Measurements from ENCODE around the gene BAZ2B. TPM values are rescaled to one million over a fixed set of nuclear protein-coding genes. Genes with fewer than 3 reads are reported as not detected.
A peak's percentile ranks its signal among the peaks of the same experiment; 100 is the strongest.

BAZ2B gene
- total RNA-seq, 2 donors from 2014 or later = 13.7 to 14.1 TPM

DNA sequence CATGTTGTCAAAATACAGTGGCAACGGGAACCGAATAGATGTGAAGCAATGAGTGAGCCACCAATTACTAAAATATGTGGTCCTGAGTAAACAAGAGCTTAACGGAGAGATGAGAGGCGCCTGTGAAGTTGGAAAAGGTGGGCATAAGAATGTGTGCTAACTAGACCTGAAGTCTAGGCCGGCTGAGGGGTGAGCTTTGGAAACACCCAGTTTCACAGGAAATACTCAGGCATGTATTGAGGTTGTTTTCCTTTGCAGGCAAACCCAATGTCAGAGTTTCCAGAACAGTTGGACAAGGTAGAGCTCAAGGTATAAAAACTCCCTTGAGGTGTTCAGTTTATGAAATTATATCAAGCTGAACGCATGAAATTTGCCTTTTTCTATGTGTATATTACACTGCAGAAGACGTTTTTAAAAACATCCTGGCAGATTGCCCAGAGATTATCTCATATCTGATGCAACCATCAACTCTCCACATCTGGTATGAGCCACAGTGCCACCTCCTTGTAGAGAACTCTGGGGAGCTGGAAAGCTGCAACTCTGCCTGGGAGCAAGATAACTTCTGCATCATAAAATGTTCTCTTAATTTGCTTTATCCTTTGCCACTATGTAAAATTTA is 325.9 kb downstream of the BAZ2B start:
- no peaks in the 10 kb centered on the region for H3K27me3 Mint-ChIP-seq
- H3K27ac Mint-ChIP-seq = no peak overlapping the region
- no peaks in the 10 kb centered on the region for H3K9me3 Mint-ChIP-seq
- H3K4me1 Mint-ChIP-seq (ENCODE audit: low read depth in 2 of 2) = peaks cover 13 to 20% of the 10 kb centered on the region in 2 donors
- no peak for ATAC-seq
- DNase-seq (ENCODE audit: low spot score) = no peak
- no peaks in the 10 kb centered on the region for H3K36me3 Mint-ChIP-seq
- H3K4me3 Mint-ChIP-seq = no peak overlapping the region

DNA sequence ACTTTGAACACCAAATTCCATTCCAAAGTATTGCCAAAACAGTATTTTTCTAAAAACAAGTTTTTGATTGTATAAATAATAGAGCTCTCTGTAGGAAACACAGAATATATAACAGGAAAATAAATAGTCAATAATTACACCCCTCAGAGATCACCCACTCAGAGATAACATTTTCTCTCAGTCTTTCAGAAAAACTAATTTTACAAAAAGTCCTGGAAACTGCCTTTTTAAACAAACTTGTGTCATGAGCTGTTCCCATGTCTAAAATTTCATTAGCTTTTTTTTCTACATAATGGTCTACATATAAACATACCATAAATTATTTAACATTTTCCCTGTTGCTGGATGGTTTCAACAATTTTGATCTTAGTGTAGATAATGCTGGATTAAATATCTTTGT is 328.6 kb downstream of the BAZ2B start:
- ATAC-seq = no peak
- Mint-ChIP-seq H3K4me1 (ENCODE audit: low read depth in 2 of 2) (peaks cover 17 to 34% of the 10 kb centered on the region in 2 donors), H3K27ac (peak overlapping the region in 1 of 2 donors; percentile 72), H3K36me3 (no peaks in the 10 kb centered on the region), H3K4me3 (no peak overlapping the region), H3K27me3 (no peaks in the 10 kb centered on the region), H3K9me3 (no peaks in the 10 kb centered on the region)
- no peak for DNase-seq (ENCODE audit: low spot score)

GRCh38 chr2:159286709-159287441 is 329.5 kb downstream of the BAZ2B start:
- peak; percentile 100 for DNase-seq (ENCODE audit: low spot score)
- Mint-ChIP-seq H3K4me1 (ENCODE audit: low read depth in 2 of 2) (peaks cover 17 to 37% of the 10 kb centered on the region in 2 donors), H3K27me3 (no peaks in the 10 kb centered on the region), H3K4me3 (peak overlapping the region; percentile 89), H3K27ac (peak overlapping the region; percentile 70 to 72), H3K9me3 (no peaks in the 10 kb centered on the region), H3K36me3 (no peaks in the 10 kb centered on the region)
- ATAC-seq = peak; percentile 99 to 100

DNA sequence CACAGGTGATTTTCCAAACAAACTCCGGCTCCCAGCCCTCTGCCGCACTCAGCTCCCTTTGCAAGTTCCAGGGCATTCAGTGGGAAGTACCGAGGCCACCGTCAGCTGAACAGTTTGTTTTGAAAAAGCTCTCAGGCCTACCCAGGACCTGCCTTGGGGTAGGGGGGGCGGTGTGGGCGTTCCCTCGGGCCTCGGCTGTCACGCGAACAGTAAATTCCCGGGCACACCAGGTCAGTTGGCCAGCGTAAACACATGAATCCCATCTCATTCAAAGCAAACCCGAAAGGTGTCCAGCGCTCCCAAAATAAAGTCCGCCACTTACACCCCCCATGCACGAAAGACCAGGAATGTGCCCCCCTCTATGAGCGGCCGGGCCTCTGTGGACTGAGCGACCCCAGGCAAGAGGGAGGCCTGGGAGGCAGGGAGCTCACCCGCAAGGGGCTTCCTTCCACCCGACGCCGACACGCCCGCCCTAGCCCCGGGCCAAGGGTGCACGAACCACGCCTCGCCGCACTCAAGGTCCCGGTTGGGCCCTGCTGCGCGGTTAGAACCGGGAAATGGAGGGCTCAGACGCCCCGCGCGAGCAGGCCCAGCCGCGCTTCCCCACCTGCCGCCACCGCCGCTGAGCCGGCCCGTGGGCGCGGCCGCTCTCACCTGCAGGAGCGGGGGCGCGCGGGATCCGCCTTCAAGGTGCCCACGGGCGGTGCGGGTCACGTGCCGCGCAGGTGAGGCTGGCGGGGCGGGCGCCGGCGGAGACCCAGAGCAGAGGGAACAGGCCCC is 330.2 kb downstream of the BAZ2B start, which contains the start of gene WDSUB1:
Gene WDSUB1, minus strand, starts transcription at position 775 of the 780 bp plus-strand sequence. CDS start 3,634 bp downstream, outside the sequence.
- H3K4me3 Mint-ChIP-seq = peak within 1 kb of the TSS; percentile 89
- peak; percentile 40 to 63 for ATAC-seq

DNA sequence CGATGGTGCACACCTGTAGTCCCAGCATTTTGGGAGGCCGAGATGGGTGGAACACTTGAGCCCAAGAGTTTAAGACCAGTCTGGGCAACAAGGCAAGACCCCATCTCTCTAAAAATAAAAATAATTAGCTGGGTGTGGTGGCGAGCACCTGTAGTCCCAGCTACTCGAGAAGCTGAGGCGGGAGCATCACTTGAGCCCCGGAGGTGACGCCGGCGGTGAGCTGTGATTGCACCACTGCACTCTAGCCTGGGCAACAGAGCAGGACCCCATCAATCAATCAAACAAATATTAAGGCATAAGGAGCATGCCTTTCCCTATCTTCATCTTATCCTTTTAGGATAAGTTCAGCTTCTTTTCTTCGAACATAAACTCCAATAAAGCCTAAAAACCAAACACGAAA is 330.9 kb downstream of the BAZ2B start:
- peak overlapping the region; percentile 89 for H3K4me3 Mint-ChIP-seq
- no peaks in the 10 kb centered on the region for H3K9me3 Mint-ChIP-seq
- no peaks in the 10 kb centered on the region for H3K27me3 Mint-ChIP-seq
- no peaks in the 10 kb centered on the region for H3K36me3 Mint-ChIP-seq
- H3K4me1 Mint-ChIP-seq (ENCODE audit: low read depth in 2 of 2) = peaks cover 17 to 36% of the 10 kb centered on the region in 2 donors
- H3K27ac Mint-ChIP-seq = peak overlapping the region; percentile 56 to 64
- DNase-seq (ENCODE audit: low spot score) = no peak
- ATAC-seq = no peak

More for the DNA sequence above, 330.2 kb downstream of the BAZ2B start, which contains the start of gene WDSUB1:
- Mint-ChIP-seq H3K36me3 (no peaks in the 10 kb centered on the region), H3K9me3 (no peaks in the 10 kb centered on the region), H3K4me1 (ENCODE audit: low read depth in 2 of 2) (peaks cover 17 to 37% of the 10 kb centered on the region in 2 donors), H3K27me3 (no peaks in the 10 kb centered on the region), H3K27ac (peak within 1 kb of the TSS; percentile 70 to 72)
- DNase-seq (ENCODE audit: low spot score) = no peak

DNA sequence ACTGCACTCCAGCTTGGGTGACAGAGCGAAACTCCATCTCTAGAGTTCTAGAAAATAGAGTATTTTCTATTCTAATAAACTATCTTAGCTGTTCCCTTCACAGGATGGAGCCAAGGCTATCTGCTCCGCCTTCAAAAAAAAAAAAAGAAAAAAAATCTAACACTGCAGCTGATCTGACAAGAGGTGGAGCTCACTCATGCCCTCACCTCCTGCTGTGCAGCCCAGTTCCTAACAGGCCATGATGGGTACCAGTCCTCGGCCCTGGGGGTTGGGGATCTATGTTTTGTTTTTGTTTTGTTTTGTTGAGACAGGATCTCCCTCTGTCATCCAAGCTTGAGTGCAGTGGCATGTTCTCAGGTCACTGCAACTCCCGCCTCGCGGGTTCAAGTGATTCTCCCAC is 332.8 kb downstream of the BAZ2B start:
- peaks cover 13 to 31% of the 10 kb centered on the region in 2 donors for H3K4me1 Mint-ChIP-seq (ENCODE audit: low read depth in 2 of 2)
- H3K36me3 Mint-ChIP-seq = no peaks in the 10 kb centered on the region
- H3K27ac Mint-ChIP-seq = no peak overlapping the region
- DNase-seq (ENCODE audit: low spot score) = no peak
- ATAC-seq = no peak
- H3K9me3 Mint-ChIP-seq = no peaks in the 10 kb centered on the region
- no peak overlapping the region for H3K4me3 Mint-ChIP-seq
- H3K27me3 Mint-ChIP-seq = no peaks in the 10 kb centered on the region

- Mint-ChIP-seq H3K9me3 (no peaks in the 10 kb centered on the region), H3K4me3 (no peak overlapping the region), H3K4me1 (ENCODE audit: low read depth in 2 of 2) (peaks cover 10 to 23% of the 10 kb centered on the region in 2 donors), H3K36me3 (no peaks in the 10 kb centered on the region), H3K27ac (no peak overlapping the region), H3K27me3 (no peaks in the 10 kb centered on the region)
- ATAC-seq (no peak), DNase-seq (ENCODE audit: low spot score) (no peak)
These were observed 335.3 kb downstream of the BAZ2B start for GRCh38 chr2:159281002-159281401.

- Mint-ChIP-seq H3K4me3 (no peak overlapping the region), H3K9me3 (no peaks in the 10 kb centered on the region), H3K36me3 (no peaks in the 10 kb centered on the region), H3K4me1 (ENCODE audit: low read depth in 2 of 2) (peaks cover 6 to 18% of the 10 kb centered on the region in 2 donors), H3K27ac (no peak overlapping the region), H3K27me3 (no peaks in the 10 kb centered on the region)
- ATAC-seq (no peak), DNase-seq (ENCODE audit: low spot score) (no peak)
These were observed 336.6 kb downstream of the BAZ2B start for GRCh38 chr2:159279700-159280099.

DNA sequence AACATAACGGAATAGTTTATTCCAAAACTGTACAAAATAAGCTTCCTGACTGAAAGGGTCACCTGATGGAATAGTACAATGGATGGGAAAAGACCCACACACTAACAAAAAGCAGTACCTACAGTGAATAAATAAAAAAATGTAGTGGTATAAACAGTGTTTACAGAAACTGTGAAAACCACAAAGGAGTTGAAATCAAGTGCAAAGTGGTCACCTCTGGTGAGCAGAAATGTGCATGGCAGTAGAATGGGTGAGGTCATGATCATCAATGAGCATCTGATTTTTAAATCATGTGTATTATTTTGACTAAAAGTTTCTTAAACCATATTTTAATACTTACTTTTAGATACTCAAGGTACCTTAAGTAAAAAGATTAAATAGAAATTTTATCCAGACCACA is 341.2 kb downstream of the BAZ2B start:
- Mint-ChIP-seq H3K27ac (no peak overlapping the region), H3K9me3 (no peaks in the 10 kb centered on the region), H3K4me1 (ENCODE audit: low read depth in 2 of 2) (peaks cover 8 to 9% of the 10 kb centered on the region in 2 donors), H3K36me3 (peaks cover 8% of the 10 kb centered on the region), H3K4me3 (no peak overlapping the region), H3K27me3 (no peaks in the 10 kb centered on the region)
- no peak for ATAC-seq
- DNase-seq (ENCODE audit: low spot score) = no peak

- ATAC-seq (no peak), DNase-seq (ENCODE audit: low spot score) (no peak)
- Mint-ChIP-seq H3K27ac (no peak overlapping the region), H3K4me3 (no peak overlapping the region), H3K4me1 (ENCODE audit: low read depth in 2 of 2) (peaks cover 14 to 26% of the 10 kb centered on the region in 2 donors), H3K27me3 (no peaks in the 10 kb centered on the region), H3K36me3 (peaks cover 21% of the 10 kb centered on the region), H3K9me3 (no peaks in the 10 kb centered on the region)
These were observed 344.2 kb downstream of the BAZ2B start for GRCh38 chr2:159272156-159272555.

DNA sequence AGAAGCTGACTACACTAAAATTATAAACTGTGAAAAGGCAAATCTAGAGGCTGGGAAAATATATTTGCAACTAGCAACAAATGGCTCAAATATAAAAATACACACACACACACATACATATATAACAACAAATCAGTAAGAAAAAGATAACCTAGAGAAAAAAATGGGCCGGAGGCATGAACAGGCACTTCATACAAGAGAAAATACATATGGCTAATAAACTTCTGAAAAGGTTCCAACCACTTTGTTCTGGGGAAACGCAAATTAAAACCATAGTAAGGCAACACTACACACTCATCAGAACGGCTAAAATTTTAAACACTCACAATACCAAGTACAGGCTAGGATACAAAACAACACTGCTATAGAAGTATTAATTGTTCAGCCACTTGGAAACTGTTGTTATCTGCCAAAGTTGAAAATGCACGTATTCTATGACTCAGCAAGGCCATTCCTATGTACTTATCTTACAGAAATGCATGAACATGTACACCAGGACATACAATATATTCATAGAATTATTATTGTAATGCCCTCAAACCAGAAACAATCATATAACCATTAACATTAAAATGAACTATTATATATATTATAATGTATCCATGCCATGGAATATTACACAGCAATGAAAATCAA is 345.5 kb downstream of the BAZ2B start:
- no peak for ATAC-seq
- Mint-ChIP-seq H3K27me3 (no peaks in the 10 kb centered on the region), H3K36me3 (peaks cover 23% of the 10 kb centered on the region), H3K4me3 (no peak overlapping the region), H3K4me1 (ENCODE audit: low read depth in 2 of 2) (peaks cover 14 to 26% of the 10 kb centered on the region in 2 donors), H3K9me3 (no peaks in the 10 kb centered on the region), H3K27ac (no peak overlapping the region)
- no peak for DNase-seq (ENCODE audit: low spot score)
